Neuron (in vitro differentiated cells): Measurements from ENCODE around the gene PPIL1.
A peak's percentile ranks its signal among the peaks of the same experiment; 100 is the strongest.

Experiments used
- H2AFZ ChIP-seq: one replicate; pipeline ENCODE4 v1.6.1; 2013; ENCODE audit warnings: low read depth, mild to moderate bottlenecking, inconsistent platforms, low read length, moderate library complexity
- H3K27me3 ChIP-seq: one replicate; pipeline ENCODE4 v1.6.1; 2013; ENCODE audit warnings: low read length; ENCODE audit not compliant: insufficient read depth
- H3K36me3 ChIP-seq: one replicate; pipeline ENCODE4 v1.6.1; 2013; ENCODE audit warnings: low read length; ENCODE audit not compliant: insufficient read depth
- H3K4me1 ChIP-seq: one replicate; pipeline ENCODE4 v1.6.1; 2013; ENCODE audit warnings: low read length; ENCODE audit not compliant: insufficient read depth
- H3K4me3 ChIP-seq: 2 replicates; pipeline ENCODE4 v1.5.1; 2013; ENCODE audit warnings: mild to moderate bottlenecking, low read length, moderate library complexity
- H3K9me3 ChIP-seq: one replicate; pipeline ENCODE4 v1.6.1; 2013; ENCODE audit warnings: low read length

The PPIL1 gene

DNA sequence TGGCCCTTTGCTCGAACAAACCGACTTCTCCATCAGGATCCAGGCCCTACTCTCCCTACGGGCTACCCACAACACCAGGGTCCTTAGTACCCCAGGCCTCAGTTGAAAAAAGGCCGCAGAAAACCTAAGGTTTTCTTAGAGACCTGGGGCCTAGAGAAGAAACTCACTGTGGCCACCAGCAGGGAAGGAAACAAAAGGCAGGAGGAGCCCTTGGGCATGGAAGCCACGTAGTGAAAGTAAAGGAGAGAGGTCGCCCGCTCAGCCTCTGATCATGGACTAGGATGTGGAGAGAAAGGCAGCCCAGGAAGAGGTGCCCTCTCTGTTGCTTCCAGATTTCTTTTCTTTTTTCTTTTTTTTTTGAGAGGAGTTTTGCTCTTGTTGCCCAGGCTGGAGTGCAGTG is 66.9 kb downstream of the PPIL1 start:
- H3K4me3 ChIP-seq: no peak overlapping the region
- H2AFZ ChIP-seq: no peak overlapping the region
- H3K4me1 ChIP-seq: peaks cover 24% of the 10 kb centered on the region
- H3K27me3 ChIP-seq: no peaks in the 10 kb centered on the region
- H3K9me3 ChIP-seq: no peaks in the 10 kb centered on the region
- no peaks in the 10 kb centered on the region for H3K36me3 ChIP-seq

DNA sequence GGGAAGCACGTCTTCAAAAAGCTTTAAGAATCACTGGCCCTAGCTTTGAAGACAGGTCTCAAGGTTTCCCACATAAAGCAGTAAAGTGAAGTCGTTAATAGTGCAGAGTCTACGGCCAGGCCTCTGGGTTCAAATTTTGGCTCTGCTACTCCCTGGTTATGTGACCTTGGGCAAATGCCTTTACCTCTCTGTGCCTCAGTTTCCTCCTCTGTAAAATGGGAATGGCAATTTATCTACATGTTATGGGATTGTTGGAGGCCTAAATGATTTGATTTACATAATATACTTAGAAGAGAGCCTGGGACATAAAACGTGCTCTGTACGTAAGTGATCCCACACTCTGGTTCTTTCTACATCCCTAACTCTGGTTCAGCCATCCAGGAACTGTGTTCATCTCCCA is 67.5 kb downstream of the PPIL1 start:
- Histone ChIP-seq H3K4me1 (peaks cover 24% of the 10 kb centered on the region), H2AFZ (no peak overlapping the region), H3K4me3 (no peak overlapping the region), H3K9me3 (no peaks in the 10 kb centered on the region), H3K36me3 (no peaks in the 10 kb centered on the region), H3K27me3 (no peaks in the 10 kb centered on the region)

DNA sequence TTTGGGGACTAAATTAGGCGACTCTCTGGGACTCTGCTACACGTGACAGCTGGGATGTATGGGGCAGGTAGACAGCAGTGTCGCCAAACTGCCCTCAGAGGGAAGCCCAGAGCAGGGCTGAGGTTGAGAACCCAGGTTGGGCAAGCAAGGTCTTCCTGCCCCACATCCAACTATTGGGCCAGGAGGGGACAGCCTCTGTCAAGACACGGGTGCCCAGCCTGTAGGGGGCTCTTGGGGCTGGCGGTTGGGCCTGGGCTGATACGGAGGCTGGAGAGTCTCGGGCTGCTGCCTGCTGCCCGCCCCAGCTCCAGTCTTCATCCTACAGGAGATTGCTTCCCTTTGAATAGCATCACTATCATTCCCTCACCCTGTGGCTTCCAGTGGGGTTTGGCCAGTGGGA is 68.7 kb downstream of the PPIL1 start:
- no peak overlapping the region for H3K4me3 ChIP-seq
- H3K27me3 ChIP-seq: no peaks in the 10 kb centered on the region
- H2AFZ ChIP-seq: no peak overlapping the region

DNA sequence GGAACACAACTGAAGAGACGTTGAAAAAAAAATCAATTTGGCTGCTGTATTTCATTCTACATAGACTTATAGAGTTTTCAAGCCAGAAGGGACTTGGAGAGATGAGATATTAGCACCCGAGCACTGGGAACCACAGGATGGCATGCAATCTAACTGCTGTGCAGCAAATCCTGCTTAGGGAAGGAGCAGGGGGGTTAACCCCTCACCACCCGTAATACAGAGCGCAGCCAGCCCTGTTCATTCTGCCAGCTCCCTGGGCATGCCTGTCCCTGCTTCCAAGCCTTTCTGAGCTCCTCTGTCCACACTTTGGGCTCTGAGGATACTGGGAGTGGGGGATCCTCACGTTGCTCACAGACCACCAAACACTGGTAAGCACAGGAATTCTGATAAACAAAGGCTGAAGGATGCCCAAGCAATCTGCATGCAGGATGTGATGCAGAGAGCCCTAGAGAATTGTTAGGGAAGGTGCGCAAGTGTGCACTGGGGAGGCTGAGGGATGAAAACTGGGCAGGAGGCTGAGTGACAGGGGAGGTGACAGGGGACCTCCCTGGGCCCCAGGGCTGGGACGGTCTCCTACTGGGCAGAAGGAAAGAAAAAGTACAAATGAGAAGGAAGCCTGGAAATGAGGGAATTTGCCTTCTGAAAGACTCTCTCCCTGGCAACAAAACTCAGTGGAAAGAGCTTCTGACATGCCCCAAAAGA is 69.4 kb downstream of the PPIL1 start:
- Histone ChIP-seq H3K4me3 (no peak overlapping the region), H3K36me3 (no peaks in the 10 kb centered on the region), H3K9me3 (no peaks in the 10 kb centered on the region), H2AFZ (peak overlapping the region; percentile 33), H3K4me1 (peaks cover 24% of the 10 kb centered on the region), H3K27me3 (no peaks in the 10 kb centered on the region)

More for the DNA sequence above, 68.7 kb downstream of the PPIL1 start:
- H3K4me1 ChIP-seq: peaks cover 24% of the 10 kb centered on the region
- no peaks in the 10 kb centered on the region for H3K36me3 ChIP-seq
- no peaks in the 10 kb centered on the region for H3K9me3 ChIP-seq
